HEK293T (cell line): Measurements from ENCODE around the gene AIFM3.

Source experiments
- ARNT ChIP-seq: fragments of 450-650 bp; IDR thresholded peaks from 2 replicates; pipeline ENCODE4 v1.6.1; 2017; ENCODE audit warnings: mild to moderate bottlenecking
- BHLHE40 ChIP-seq: fragments of 450-650 bp; IDR thresholded peaks from 2 replicates; pipeline ENCODE4 v1.6.1; 2016; ENCODE audit warnings: mild to moderate bottlenecking, moderate library complexity, borderline replicate concordance
- CTBP1 ChIP-seq: fragments of 450-650 bp; IDR thresholded peaks from 2 replicates; pipeline ENCODE4 v1.6.1; 2016; ENCODE audit warnings: borderline replicate concordance
- ELF4 ChIP-seq: fragments of 450-650 bp; IDR thresholded peaks from 2 replicates; pipeline ENCODE4 v1.6.1; 2017; ENCODE audit warnings: antibody characterized with exemption
- FOXK2 ChIP-seq: fragments of 450-650 bp; IDR thresholded peaks from 2 replicates; pipeline ENCODE4 v1.6.1; 2016; ENCODE audit warnings: mild to moderate bottlenecking
- FOXM1 ChIP-seq: fragments of 450-650 bp; IDR thresholded peaks from 2 replicates; pipeline ENCODE4 v1.6.1; 2017; ENCODE audit warnings: mild to moderate bottlenecking, borderline replicate concordance
- LEF1 ChIP-seq: fragments of 450-650 bp; IDR thresholded peaks from 2 replicates; pipeline ENCODE4 v1.6.1; 2017; ENCODE audit warnings: mild to moderate bottlenecking, borderline replicate concordance
- NFRKB ChIP-seq: fragments of 450-650 bp; IDR thresholded peaks from 2 replicates; pipeline ENCODE4 v1.6.1; 2016; ENCODE audit warnings: mild to moderate bottlenecking, moderate library complexity
- SP1 ChIP-seq: fragments of 450-650 bp; IDR thresholded peaks from 2 replicates; pipeline ENCODE4 v1.6.1; 2017
- TARDBP ChIP-seq: fragments of 450-650 bp; IDR thresholded peaks from 2 replicates; pipeline ENCODE4 v1.6.1; 2016
- ZNF384 ChIP-seq: fragments of 450-650 bp; IDR thresholded peaks from 2 replicates; pipeline ENCODE4 v1.6.1; 2016

DNA sequence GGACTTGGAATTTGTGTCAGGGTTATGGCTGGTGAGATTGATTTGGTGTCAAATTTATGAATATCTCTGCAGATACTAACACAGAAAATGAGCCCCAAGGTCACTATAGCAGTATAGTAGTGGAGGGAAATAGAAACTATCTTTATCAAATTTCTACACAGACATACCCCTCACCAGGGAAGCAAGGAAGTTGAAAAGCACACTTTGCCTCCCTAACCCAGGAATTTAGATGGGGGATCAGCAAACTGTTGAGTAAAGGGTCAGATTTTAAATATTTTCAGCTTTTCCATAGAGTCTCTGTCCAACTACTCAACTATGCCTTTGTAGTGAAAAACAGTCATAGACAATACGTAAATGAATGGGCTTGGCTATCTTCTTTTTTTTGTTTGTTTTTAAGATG, 37.1 kb upstream of the AIFM3 start:
- TF ChIP-seq FOXK2: no peak
- no peak for TF ChIP-seq ARNT
- TF ChIP-seq SP1: no peak
- TF ChIP-seq ZNF384: no peak
- no peak for TF ChIP-seq BHLHE40
- TF ChIP-seq ELF4: no peak
- no peak for TF ChIP-seq CTBP1
- TF ChIP-seq LEF1: no peak
- no peak for TF ChIP-seq FOXM1
- no peak for TF ChIP-seq NFRKB
- TF ChIP-seq TARDBP: no peak
